Subcutaneous adipose tissue (tissue), 4 donors: ENCODE results near the gene TNFRSF6B. TPM values are rescaled to one million over a fixed set of nuclear protein-coding genes. Genes with fewer than 3 reads are reported as not detected.

Experiments used
- total RNA-seq, 4 donors: library from RNA; depleted of rRNA; stranded (reverse); fragments of >200 nt; gene quantifications; one replicate each; pipeline ENCODE4 v1.1.0, GENCODE V29; 2016
- TF ChIP-seq, protein P1 (sequence below): fragments of 450-650 bp; IDR thresholded peaks from one replicate; pipeline ENCODE4 v1.5.1; 2016; ENCODE audit warnings: low read depth, mild to moderate bottlenecking, control low read depth, antibody characterized with exemption, moderate library complexity

The TNFRSF6B gene
- total RNA-seq, 4 donors from 2014 or later: 1.1 to 41.6 (median 10.8) TPM

DNA sequence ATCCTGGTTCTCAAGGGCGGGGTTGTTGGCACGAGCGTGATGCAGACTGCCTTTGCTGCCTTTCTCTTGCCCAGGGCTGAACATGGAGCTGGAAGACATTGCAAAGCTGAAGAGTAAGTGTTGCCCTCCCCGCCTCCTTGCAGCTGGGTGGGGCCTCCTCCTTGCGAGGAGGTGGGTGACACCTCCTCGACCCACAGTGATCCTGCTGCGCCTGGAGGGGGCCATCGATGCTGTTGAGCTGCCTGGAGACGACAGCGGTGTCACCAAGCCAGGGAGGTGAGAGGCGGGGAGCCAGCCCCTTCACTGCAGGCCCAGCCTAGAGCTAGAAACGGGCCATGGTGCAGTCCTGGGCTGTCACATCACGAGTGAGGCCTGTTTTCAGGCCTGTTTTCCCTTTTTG is 18.4 kb upstream of the TNFRSF6B start:
- TF ChIP-seq, protein P1, sequence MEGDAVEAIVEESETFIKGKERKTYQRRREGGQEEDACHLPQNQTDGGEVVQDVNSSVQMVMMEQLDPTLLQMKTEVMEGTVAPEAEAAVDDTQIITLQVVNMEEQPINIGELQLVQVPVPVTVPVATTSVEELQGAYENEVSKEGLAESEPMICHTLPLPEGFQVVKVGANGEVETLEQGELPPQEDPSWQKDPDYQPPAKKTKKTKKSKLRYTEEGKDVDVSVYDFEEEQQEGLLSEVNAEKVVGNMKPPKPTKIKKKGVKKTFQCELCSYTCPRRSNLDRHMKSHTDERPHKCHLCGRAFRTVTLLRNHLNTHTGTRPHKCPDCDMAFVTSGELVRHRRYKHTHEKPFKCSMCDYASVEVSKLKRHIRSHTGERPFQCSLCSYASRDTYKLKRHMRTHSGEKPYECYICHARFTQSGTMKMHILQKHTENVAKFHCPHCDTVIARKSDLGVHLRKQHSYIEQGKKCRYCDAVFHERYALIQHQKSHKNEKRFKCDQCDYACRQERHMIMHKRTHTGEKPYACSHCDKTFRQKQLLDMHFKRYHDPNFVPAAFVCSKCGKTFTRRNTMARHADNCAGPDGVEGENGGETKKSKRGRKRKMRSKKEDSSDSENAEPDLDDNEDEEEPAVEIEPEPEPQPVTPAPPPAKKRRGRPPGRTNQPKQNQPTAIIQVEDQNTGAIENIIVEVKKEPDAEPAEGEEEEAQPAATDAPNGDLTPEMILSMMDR: no peak

DNA sequence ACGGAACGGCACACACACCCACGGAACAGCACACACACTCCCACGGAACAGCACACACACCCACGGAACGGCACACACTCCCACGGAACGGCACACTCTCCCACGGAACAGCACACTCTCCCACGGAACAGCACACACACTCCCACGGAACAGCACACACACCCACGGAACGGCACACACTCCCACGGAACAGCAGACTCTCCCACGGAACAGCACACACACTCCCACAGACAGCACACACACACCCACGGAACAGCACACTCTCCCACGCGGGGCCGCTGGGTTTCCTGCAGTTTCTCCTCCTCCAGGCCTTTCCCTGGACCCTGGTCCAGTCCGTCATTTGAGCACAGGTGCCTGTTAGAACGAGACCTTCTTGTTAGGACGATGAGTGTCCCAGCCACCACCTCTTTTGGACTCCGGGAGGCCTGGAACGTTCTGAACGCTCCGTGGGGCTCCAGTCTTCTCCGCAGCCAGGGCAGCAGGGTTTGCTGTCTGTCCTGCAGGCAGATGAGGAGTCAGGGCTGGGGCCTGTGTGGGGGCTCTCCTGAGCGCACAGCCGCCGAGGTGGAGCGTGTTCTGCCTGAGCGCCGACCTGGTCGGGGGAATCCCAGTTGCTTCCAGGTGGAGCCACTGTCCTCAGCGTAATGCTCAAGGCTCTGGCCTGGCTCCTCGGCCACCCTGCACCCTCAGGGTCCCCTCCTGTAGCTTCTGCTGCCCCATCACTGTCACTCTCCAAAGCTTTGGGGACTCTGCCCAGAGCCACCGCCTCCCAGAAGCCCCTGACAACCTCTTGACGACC is 17.6 kb upstream of the TNFRSF6B start:
- TF ChIP-seq, protein P1: no peak

DNA sequence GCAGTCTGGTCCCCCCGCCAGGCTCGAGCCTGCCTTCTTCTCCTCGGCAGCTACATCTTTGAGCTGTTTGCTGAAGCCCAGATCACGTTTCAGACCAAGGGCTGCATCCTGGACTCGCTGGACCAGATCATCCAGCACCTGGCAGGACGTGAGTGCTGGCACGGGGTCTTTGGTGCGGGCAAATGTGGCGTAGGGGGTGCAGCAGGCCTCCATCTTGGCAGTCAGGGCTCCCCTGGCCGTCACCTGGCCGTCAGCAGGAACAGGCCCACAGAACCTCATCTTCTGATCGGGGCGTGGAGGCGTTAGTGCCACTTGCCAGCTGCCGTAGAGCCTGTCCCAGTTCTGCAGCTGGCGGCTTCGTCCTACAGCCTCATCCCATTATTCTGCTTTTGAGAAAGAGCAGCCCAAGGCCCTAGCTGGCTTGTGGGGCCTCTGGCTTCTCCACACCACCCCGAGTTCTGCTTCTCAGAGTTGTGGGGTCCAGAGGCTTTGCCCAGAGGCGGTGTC is 16.6 kb upstream of the TNFRSF6B start:
- TF ChIP-seq, protein P1: no peak

DNA sequence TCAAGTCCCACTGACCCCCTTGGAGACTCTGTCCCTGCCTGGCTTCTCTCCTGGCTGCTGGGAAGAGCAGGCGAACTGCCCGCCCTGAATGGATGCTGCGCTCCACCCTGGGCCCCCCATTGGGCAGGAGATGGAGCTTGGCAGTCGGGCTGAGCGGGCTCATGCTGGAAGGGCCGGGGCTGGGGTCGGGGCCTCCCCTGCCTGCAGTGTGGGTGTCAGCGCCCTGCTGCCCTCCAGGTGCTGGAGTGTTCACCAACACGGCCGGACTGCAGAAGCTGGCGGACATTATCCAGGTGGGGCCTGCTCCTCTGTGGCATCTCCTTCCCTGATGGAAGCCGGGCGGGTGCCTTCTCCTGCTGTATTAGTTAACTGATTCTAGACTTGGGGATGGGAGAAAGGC is 16.0 kb upstream of the TNFRSF6B start:
- TF ChIP-seq, protein P1: no peak

DNA sequence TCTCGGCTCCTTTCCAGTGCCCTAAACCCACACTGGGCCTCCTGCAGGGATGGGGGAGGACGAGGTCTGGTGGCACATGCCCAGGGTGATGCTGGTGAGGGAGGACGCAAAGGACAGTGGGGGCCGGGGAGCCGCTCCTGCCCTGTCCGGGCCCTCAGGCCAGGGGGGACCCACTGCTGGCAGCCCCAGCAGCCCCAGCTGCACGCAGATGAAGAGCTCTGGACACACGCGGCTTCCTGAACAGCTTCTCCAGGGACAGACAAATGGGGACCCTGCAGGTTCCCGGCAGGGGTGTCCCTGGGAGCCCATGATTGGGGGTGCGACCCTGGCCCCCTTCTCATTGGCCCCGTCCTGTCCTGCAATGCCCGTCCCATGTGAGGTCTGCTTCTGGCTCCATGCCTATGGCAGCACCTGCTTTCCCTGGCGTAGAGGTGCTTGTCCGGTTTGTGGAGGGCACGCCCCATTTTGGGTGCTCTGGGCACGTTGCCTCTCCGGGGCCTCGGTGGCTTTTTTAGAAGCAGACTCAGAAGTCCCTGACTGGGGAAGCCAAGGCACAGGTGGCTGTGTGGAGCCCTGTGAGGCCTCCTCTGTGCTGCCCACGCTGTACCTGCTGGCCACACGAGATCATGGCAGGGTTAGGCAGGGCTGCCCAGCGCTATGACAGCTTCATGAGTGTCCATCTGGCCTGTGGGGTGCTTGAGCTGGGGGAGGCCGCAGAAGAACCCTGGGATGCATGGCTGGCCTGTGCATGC is 15.4 kb upstream of the TNFRSF6B start:
- TF ChIP-seq, protein P1: no peak

DNA sequence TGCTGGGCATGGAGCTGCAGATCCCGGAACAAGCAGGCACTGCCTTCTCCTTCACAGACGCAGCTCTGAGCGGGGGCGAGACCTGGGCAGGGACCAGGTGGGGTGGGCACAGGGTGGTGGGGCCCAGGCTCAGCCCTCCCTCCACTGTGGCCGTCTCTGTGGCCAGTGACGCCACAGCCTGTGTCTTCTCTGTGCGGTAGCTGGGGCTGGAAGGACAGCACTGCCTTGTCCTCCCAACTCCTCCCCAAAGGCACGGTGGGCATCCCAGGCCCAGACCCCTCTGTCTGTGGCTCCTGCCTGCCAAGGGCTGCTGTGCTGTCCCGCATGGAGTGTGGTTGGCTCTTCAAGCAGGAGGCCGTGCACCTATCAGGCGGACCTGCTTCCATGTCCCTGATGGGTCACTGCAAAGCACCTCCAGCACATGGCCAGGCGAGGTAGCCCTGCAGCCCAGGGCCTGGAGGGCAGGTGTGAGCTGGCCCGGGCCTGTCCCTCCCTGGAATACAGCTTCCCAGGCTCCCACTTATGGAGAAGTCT is 14.8 kb upstream of the TNFRSF6B start:
- TF ChIP-seq, protein P1: no peak
